ENCODE measurements around the gene USP44.
"Not testable (repeated sequence)": the region's sequence is repeated elsewhere in the genome, so short reads cannot be mapped to it uniquely, and the experiment has no call there.

Gene USP44

GRCh38 chr12:95551305-95551704, at the start of gene USP44:
USP44 (minus strand) TSS chr12:95551476; CDS start chr12:95534256, 17,220 bp downstream.
- no peak for DNase-seq (ENCODE audit: low read depth in 2 of 3, low spot score in 2 of 3)

- no peak for DNase-seq (ENCODE audit: low read depth in 2 of 3, low spot score in 2 of 3)
Observed at GRCh38 chr12:95600567-95600966, 49.3 kb upstream of the USP44 start.

GRCh38 chr12:95599880-95600279, 48.6 kb upstream of the USP44 start:
- DNase-seq (ENCODE audit: low read depth in 2 of 3, low spot score in 2 of 3), result no peak

GRCh38 chr12:95594136-95594535, 42.9 kb upstream of the USP44 start:
- DNase-seq (ENCODE audit: low read depth in 2 of 3, low spot score in 2 of 3), result no peak

- no peak for DNase-seq (ENCODE audit: low read depth in 2 of 3, low spot score in 2 of 3)
Observed at GRCh38 chr12:95593266-95593871, 42.1 kb upstream of the USP44 start.

- DNase-seq (ENCODE audit: low read depth in 2 of 3, low spot score in 2 of 3), result no peak
Observed at GRCh38 chr12:95591731-95592130, 40.5 kb upstream of the USP44 start.

GRCh38 chr12:95590775-95591174, 39.5 kb upstream of the USP44 start:
- DNase-seq (ENCODE audit: low read depth in 2 of 3, low spot score in 2 of 3), result no peak

GRCh38 chr12:95583933-95584332, 32.7 kb upstream of the USP44 start:
- DNase-seq (ENCODE audit: low read depth in 2 of 3, low spot score in 2 of 3), result no peak

- DNase-seq (ENCODE audit: low read depth in 2 of 3, low spot score in 2 of 3), result no peak
Observed at GRCh38 chr12:95582230-95583058, 31.2 kb upstream of the USP44 start.

- DNase-seq (ENCODE audit: low read depth in 2 of 3, low spot score in 2 of 3), result no peak
Observed at GRCh38 chr12:95577820-95578219, 26.5 kb upstream of the USP44 start.

GRCh38 chr12:95574799-95575452, 23.6 kb upstream of the USP44 start:
- no peak for DNase-seq (ENCODE audit: low read depth in 2 of 3, low spot score in 2 of 3)

GRCh38 chr12:95573951-95574576, 22.8 kb upstream of the USP44 start:
- DNase-seq (ENCODE audit: low read depth in 2 of 3, low spot score in 2 of 3), result no peak

GRCh38 chr12:95571369-95571768, 20.1 kb upstream of the USP44 start:
- DNase-seq (ENCODE audit: low read depth in 2 of 3, low spot score in 2 of 3), result no peak

GRCh38 chr12:95568045-95568444, 16.8 kb upstream of the USP44 start:
- not testable (repeated sequence) for DNase-seq (ENCODE audit: low read depth in 2 of 3, low spot score in 2 of 3)

GRCh38 chr12:95557625-95558024, 6.3 kb upstream of the USP44 start:
- no peak for DNase-seq (ENCODE audit: low read depth in 2 of 3, low spot score in 2 of 3)

- DNase-seq (ENCODE audit: low read depth in 2 of 3, low spot score in 2 of 3), result no peak
Observed at GRCh38 chr12:95554532-95555071, 3.3 kb upstream of the USP44 start.

- DNase-seq (ENCODE audit: low read depth in 2 of 3, low spot score in 2 of 3), result no peak
Observed at GRCh38 chr12:95553197-95553943, 2.1 kb upstream of the USP44 start.

GRCh38 chr12:95551913-95552516, 739 bp upstream of the USP44 start:
- no peak for DNase-seq (ENCODE audit: low read depth in 2 of 3, low spot score in 2 of 3)

- no peak for DNase-seq (ENCODE audit: low read depth in 2 of 3, low spot score in 2 of 3)
Observed at GRCh38 chr12:95549392-95550084, 1.7 kb downstream of the USP44 start.

All from activated CD8-positive, alpha-beta memory T cell treated with anti-CD3 and anti-CD28 coated beads for 48 hours (primary cell).